GM18909 (cell line): ENCODE measurements around the gene FGF10.

Experiments used
- ATAC-seq: cut with Tn5 transposase; IDR thresholded peaks from one replicate; pipeline ENCODE4 v1.9.1; 2021; ENCODE audit warnings: mild to moderate bottlenecking; ENCODE audit not compliant: unreplicated experiment, poor library complexity

The FGF10 gene

DNA sequence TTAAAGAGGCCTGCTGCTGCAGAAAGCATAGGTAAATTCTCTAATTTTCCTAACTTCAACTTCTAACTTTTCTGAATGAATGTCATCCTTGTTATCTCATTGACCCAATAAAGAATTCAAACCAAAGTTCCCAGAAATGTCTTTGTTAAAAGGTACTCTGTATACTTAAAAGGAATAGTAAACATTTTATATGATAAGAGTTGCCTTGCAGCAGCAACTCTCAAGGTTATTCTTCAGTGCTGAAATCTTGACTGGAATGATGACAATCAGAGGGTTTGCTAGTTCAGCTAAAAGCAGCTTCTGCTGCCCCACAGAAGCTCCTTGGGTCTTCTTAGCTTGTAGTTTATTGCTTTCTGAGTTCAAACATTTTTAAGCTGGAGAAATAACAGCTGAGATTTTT is 28.3 kb downstream of the FGF10 start:
- ATAC-seq: no peak

DNA sequence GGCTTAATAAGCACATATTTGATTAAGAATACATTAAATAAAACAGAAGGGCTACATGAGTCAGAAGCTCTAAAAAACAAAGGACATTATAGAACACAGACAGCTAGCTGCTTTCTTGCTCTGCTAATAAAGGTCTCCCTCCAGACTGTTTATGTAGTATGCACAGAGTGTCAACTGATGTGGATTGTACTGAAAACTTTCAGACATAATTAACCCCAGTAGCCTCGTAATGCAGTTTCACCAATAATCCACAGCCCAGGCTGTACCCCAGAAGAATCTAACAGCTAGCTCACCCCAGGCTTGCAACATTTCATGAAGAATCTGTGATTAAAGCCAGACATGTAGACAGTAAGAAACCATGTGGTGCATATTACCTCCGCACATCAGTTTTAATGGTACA is 30.8 kb downstream of the FGF10 start:
- ATAC-seq: no peak

DNA sequence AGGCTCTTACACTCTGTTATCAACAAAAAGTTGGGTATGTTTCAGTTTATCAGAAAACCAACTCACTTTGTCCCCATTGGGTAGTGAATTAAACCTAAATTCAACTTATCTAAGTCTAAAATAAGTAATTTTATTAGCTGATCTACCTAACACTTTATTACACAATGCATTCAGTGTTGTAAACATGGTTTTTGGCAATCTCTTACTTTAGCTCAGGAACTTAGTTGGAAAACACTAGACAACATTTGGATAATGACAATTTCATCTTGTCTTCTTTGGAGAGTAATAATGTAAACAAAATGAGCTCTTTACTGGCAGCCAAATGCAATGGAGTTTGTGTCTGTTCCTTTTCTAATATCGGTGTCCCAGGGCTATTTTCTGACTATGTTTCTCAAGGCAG is 33.0 kb downstream of the FGF10 start:
- no peak for ATAC-seq

DNA sequence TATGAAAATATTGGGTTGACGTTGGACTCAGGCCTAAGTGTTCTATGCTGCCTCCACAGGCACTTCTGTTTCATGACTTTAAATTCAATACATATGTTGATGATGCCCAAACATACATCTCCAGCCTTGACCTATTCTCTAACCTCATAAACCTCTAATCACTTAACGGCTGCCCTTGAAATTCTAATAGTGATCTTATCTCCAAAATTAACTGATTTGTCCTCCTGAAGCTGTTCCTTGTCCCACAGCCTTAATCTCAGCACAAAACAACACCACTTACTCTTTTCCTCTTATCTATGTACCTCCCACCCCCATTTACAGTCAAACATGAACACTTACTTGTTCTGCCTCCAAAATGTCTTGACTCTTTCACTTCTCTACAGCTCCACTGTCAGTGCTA is 43.3 kb downstream of the FGF10 start:
- ATAC-seq: no peak

DNA sequence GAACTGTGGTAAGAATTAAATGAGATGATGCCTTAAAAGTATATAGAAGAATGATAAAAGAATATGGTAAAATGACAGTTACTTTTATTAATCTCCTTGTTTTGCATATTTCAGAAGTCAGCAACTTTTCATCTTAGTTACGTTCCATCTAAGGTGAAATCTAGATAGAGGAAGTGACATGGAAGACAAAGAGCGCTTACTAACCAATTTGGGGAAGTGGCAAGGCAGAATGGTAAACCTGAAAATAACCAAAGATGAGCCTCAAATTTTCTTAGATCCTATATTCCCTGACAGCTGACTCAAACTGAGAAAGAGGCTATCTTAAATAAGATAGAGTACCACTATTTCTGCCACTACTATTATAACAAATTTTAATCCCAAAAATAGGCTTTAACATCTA is 52.5 kb downstream of the FGF10 start:
- ATAC-seq: peak; percentile 57

DNA sequence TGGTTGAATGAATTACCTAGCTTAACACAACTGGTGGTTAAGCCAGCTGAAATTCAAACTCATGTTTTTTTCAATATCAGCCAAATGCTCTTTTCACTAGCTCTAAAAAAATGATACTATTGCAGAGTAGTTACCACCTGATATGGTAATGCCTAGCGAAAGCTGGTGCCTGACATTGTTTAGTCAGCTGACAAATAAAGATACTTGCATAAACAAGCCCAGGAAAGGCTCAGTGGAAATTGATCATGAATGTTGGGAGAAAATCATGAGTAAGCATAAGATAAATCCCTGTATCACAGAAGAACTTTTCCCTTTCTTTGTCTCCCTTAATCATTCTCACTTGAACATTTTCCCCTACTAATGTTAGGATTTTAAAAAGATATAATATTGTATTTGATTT is 54.6 kb downstream of the FGF10 start:
- ATAC-seq: no peak

DNA sequence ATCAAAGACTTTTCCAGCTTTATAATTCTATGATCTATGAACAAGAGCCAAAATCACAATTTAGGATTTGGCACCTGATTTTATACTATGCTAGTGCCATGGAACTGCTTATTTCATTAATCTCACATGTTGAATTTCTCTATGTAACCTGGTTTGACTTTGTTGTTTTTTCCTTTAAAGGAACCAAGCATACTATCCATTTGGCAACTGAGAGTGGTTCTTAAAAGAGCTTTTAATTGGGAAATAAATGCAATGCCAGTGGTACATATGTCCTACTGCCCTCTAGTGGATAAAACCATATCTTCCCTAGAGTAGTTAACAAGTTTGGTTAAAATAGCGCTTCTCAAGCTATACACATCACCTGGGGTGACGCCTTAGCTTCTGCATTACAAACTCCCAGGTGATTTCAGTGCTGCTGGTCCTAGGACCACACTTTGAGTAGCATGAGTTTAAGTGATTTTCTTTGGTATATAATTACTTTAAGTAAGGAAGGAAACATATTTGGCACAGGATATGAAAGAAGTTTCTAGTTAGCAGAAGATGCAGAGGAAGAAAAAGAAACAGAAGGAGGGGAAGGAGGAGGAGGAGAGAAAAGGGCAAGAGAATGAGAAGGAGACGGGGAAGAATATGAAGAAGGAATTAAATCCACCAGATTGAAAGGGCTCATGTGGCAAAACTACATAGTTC is 56.8 kb downstream of the FGF10 start:
- no peak for ATAC-seq

DNA sequence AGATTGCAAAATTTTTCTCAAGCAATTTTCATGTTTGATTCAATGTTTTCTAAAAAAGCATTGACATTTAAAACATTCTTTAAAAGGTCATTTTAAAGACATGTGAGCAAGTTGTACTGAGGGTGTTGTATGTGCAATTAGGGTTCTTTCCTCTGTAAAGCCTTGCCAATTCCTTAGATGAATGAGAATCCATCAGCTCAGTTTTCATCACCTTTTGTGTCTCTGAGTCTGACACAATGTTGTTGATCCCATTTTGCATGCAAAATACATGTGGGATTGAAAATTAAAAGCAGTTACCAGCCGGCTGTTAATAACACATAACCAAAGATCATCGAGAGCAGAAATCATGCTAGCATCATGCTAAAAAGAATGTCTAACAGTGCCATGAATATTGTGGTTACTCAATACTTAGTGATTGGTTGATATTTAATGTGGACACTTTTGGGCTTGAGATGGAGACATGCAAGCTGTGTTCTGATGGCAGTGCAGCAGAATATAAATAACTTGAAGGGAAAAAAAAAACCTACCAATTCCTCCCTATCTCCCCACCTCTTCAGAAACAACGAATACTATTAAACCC is 57.7 kb downstream of the FGF10 start:
- ATAC-seq: no peak

DNA sequence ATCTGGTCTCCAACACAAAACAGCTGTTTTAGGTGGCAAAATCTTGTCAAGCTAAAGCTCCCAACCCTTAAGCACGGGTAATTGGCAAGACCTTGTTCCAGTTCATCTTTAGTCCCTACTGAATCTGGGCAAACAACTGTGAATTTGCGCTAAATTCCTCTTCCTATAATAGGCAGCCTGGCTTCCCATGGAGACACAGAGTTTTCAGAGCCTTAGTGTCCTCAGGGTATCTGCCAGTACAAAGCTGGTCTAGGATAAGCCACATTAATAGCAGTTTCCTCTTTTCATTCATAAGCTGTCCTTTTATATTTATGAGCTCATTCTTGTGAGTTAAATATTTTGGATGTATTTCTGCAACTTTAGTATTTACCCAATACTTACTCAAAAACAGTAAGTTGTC is 59.5 kb downstream of the FGF10 start:
- ATAC-seq: no peak

DNA sequence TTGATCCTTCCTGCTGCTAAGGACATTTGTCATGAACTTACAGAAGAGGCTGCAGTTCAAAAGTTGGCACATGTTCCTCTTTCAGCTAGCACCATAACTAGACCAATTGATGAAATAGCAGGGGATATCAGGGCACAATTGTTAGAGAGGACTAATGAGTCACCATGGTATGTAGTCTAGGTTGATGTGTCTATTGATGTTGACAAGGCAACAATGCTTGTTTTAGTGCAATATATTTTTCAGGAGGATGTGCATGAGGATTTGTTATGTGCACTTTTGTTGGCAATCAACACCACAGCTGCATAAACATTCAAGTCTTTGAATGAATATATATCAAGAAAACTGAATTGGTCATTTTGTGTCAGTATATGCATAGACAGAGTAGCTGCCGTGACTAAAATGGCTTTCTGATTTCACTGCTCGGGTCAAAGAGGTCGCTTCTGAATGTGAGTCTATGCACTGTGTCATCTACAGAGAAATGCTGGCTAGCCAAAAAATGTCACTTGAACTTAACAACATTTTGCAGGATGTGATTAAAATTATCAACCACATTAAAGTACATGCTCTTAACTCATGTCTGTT is 68.0 kb downstream of the FGF10 start:
- no peak for ATAC-seq

DNA sequence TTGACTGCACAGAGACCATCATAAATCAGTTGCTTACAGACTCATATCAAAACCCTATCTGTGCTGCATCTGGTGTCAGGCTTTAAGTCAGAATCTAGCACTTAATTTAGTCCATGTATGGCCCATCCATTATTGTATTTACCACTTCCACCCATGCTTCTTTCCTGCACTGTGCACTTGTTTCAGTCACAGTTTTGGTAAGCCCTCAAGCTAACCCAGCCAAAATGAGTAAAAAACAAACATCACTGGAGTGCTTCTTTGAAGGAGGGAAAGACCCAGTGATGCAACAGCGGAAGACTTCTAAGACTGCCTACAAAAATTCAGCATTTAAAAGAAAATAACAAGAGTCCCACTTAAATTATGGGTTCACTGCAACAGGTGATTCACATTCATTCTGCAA is 69.0 kb downstream of the FGF10 start:
- no peak for ATAC-seq

DNA sequence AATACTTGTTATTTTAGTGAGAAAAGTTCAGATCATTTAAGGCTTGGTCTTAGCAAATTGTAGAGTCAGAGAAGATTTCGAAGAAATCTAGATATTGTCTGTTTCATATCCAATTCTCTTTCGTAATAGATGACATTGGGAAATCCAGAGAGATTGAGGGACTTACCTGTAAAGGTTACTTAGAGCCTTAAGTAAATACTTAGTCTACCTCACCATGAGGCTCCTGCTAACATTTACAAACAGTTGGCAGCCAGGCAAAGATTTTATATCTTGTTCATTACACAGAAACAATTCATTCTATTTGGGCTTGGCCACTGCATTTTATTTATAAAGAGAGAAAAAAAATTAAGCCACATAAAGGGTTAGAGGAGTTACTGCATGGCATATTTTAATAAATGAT is 70.3 kb downstream of the FGF10 start:
- no peak for ATAC-seq

DNA sequence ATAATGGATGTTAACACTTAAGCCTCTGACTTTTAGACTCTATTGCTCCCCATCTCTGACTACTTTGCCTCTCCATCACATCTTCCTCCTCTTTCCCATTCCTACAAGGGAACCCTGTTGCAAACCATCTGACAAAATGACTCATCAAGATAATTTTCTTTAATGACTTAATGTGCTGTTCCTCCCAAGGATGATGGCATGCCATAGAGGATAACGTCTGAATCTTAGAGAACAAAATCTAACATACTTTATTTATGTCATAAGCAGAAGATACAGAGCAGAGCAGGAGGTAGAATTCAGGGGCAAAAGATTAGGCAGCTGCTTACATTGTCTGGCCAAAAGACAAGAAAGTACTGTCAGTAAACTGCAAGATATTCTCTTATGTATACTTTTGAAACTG is 76.8 kb downstream of the FGF10 start:
- ATAC-seq: no peak

DNA sequence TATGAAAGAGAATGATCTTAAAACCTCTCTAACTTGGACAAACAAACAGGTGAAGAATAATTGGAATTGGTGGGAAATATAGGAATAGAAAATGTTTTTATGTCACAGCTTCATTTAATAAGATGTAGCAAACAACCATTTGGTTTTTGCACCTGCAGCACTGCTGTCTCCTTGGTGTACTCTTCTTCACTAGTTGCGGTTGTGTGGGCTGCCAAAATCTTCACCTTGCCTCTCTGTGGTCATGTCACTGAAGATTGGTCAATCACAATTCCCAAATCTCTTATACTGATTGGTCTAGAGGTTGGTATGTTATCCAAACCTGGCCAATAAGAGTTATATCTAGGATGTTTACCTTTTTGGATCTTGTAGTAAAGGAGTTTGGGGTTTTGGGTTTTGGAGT is 88.7 kb downstream of the FGF10 start:
- ATAC-seq: no peak

DNA sequence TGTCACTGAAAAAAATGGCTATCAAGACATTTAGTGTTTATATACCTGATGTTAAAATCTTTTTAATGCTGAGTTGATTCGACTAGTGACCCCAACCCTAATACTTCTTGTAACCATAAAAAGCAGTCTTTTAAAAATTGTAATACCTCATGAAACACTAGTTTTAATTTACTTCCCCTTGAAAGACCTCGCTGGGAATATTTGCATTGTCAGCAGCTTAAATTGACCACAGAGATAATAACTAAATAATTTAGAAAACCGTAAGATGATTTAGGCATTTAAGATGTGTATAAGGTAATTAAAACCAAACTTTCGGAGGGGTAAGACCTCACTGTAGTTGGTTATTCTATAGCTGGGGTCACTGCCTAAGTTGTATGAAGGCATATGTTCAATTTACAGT is 89.8 kb downstream of the FGF10 start:
- no peak for ATAC-seq

DNA sequence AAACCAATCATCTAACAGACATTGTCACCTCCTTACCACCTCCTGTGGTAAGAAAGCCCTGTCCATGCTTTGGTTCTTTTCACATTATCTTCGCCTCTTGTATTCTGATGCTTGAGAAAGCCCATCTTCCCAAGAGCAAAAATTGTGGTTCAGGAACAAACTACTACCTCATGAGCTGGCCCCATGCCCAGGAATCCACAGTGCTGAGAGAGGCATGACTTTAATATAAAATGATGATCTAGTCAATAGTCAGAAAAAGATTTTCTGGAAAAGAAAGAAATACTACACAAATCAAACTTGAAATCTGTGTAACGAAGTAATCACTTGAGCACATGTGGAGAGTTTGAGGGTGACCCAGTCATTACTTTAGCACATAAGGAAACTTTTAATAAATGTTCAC is 94.7 kb downstream of the FGF10 start:
- ATAC-seq: no peak

DNA sequence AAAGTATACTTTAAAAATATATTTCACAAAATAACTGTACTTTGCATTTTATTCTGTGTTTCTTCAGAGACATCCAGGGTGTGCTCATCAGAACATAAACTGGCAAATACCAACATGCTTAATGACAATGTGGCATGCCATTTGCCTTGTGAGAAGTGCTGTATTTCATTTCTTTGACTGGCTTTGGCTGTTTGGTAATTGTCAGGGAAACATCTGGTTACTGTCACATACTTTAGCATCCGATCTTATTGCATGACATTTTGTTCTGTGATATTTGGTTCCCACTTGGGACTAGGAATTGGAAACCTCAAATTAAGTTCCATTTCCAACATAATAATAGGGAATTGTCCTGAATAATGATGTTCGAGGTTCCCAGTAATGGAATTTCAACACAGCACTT is 96.5 kb downstream of the FGF10 start:
- ATAC-seq: no peak

DNA sequence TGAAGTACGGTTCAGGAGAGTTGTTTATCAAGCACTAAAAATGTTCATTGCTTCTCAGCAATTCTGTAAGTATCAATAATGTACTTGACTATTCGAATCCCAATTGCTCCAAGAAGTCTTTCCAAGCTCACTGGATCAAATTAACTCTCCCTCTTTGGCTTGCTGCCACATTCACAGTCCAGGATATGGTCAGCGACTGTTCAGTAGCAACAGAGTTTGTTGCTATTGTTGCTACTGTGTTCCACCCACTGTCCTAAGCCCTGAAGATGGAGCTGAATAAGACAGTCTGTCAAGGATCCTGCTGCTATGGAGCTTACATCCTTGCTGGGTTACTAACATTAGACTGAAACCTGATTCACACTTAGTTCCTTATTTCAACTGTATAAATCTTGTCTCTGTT is 110.8 kb downstream of the FGF10 start:
- ATAC-seq: no peak

DNA sequence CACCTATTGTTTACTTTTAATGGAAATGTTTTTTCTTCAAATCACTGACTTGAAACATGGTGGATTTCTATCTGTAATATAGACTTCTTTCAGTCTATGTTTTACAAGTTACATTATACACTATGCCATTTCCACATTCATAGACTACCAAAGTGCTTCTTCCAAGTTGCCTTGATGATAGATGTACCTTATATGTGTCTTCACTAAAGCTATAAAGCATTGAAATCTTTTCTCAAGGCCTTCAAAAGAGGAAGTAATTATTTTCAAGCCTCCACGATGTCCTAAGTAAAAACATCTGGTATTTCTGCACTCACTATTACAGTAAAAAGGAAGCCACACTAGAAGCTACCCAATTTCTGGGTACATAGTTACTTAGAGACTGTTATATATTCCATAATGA is 113.3 kb downstream of the FGF10 start:
- no peak for ATAC-seq

DNA sequence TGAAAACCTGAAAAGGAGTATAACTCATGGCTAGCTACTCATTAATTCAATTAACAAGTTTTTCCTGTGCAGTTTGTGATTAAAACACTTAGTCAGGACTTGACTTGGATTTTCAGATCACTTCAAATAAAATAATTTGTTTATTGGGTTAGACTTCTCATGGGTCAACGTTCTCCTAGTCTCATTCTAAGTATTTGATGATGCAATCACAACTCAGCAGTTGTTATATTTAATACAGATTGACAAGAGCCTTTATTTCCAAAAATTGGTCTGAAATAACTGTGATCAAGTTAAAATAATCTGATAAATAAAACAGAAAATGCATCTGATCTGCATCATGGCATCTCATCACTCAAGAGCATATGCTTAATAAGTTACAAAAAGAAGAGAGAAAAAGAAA is 113.9 kb downstream of the FGF10 start:
- ATAC-seq: no peak

DNA sequence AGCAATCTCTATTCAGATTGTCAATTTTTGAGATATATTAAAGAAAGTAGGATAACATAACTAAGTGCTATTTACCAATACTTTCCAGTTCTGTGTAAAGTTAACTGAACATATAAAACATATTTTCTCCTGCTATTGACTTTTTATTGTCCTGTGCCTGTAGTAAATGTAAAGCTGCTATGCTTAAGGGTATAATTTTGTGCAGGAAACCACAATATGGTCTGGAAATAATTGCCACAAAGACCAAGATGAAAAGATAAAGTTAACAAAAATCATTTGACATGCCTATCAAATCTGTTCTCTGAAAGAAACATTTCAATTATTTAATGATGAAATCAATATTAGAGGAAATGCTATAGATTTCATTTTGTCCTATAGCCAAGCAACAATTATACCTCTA is 121.3 kb downstream of the FGF10 start:
- ATAC-seq: no peak

DNA sequence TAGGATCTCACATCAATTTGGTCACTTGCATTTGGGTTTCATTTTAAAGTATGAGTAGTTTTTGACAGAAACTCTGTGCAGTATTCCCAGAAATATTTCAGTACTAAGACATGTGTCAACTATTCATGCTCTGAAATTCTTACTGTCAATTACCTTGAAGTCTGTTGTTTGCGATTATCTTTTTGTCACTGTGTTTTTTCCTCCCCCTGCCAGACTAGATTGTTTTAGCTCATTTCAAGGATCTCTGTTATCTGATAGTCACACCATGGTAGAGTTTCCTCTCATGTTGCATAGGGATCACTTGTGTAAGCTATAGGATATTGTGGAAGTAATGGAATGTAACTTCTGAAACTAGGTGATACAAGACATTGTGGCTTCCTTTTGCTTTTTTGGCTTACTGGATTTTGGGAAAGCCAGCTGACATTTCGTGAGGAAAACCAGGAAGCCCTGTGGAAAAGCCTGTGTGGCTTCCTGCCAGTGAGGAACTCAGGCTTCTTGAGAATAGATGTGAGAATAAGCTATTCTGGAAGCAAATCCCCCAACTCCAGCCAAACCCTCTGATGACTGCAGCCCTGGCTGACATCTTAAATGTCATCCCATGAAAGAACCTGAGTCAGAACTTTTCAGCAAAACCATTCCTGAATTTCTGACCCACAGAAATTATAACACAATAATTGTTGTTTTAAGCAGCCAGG is 122.2 kb downstream of the FGF10 start:
- ATAC-seq: no peak
